NCI-H2196 (cell line): ENCODE measurements around the gene CD4.

Experiments used
- DNase-seq: peaks from one replicate; lab custom pipeline; 2025; ENCODE audit not compliant: unreplicated experiment; lab: John Stamatoyannopoulos, UW

CD4 gene

GRCh38 chr12:6810758-6811157, 21.4 kb downstream of the CD4 start:
- DNase-seq: no peak

GRCh38 chr12:6813363-6813762, 24.0 kb downstream of the CD4 start:
- no peak for DNase-seq

- DNase-seq: no peak
Observed at GRCh38 chr12:6816598-6816997, 27.3 kb downstream of the CD4 start.

- DNase-seq: no peak
Observed at GRCh38 chr12:6817098-6817497, 27.8 kb downstream of the CD4 start.

- no peak for DNase-seq
Observed at GRCh38 chr12:6817662-6818157, 28.4 kb downstream of the CD4 start.

- peak; percentile 23 for DNase-seq
Observed at GRCh38 chr12:6818222-6818621, 28.9 kb downstream of the CD4 start.

- DNase-seq: no peak
Observed at GRCh38 chr12:6818645-6819044, 29.3 kb downstream of the CD4 start.

GRCh38 chr12:6819106-6820030, 30.0 kb downstream of the CD4 start:
- DNase-seq: no peak

- DNase-seq: no peak
Observed at GRCh38 chr12:6820166-6820565, 30.8 kb downstream of the CD4 start.

- peak; percentile 26 for DNase-seq
Observed at GRCh38 chr12:6821591-6822425, 32.5 kb downstream of the CD4 start, which contains the start of gene GPR162. Gene GPR162, plus strand, starts transcription at chr12:6821821. Its CDS starts 2,078 bp downstream, at chr12:6823899.

- DNase-seq: no peak
Observed at GRCh38 chr12:6822426-6823135, 33.3 kb downstream of the CD4 start.

- DNase-seq: no peak
Observed at GRCh38 chr12:6823182-6824084, 34.1 kb downstream of the CD4 start.

- DNase-seq: no peak
Observed at GRCh38 chr12:6824085-6824775, 34.9 kb downstream of the CD4 start.

- no peak for DNase-seq
Observed at GRCh38 chr12:6824901-6825381, 35.6 kb downstream of the CD4 start.

- DNase-seq: peak; percentile 75
Observed at GRCh38 chr12:6825398-6826124, 36.2 kb downstream of the CD4 start.

GRCh38 chr12:6826125-6826733, 36.9 kb downstream of the CD4 start:
- no peak for DNase-seq

GRCh38 chr12:6826734-6827436, 37.6 kb downstream of the CD4 start:
- DNase-seq: no peak
